Astrocyte (in vitro differentiated cells and primary cell): ENCODE data around the gene MLN.

ENCODE experiments used
- EZH2 ChIP-seq: IDR thresholded peaks from 2 replicates; pipeline ENCODE4 v1.6.1; 2012; ENCODE audit warnings: mild to moderate bottlenecking, low read length, inconsistent platforms; ENCODE audit not compliant: insufficient read depth
- TF ChIP-seq, protein P1 (sequence below): IDR thresholded peaks from 2 replicates; pipeline ENCODE4 v1.5.1; 2011; ENCODE audit warnings: low read depth, mild to moderate bottlenecking, inconsistent platforms, low read length, moderate library complexity; ENCODE audit not compliant: insufficient read depth

DNA sequence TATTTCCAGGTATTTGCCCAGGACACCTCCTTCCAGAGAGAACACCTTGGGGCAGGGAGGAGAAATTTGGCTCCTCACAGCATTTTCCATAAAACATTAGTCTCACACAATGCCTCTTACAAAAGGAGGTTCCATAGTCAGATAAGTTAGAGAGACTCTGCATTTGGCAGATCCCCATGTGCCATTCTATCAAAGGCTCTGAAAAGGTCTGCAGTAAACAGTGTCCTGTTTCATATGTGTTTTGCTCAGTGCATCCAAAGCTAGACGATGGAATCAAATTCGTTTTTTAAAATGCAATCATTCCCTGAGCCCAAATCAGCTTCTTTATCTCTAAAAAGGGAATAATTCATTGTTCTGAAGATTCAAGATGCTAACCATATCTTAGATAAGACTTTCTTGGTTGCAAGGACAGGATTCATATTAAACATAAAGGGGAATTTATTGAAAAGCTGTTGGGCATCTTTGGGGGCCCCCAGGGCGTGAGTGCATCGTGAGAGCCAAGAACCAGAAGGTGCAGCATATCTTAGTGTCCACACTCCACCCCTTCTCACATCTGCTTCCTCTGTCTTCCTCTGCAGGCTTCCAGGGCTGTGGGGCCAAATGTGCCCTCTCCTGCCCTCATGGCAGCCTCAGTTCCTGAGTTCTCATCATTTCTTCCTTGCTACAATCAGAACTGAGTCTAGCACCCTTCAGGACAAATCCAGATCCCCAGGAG is 41.4 kb upstream of the MLN start:
- TF ChIP-seq, protein P1, sequence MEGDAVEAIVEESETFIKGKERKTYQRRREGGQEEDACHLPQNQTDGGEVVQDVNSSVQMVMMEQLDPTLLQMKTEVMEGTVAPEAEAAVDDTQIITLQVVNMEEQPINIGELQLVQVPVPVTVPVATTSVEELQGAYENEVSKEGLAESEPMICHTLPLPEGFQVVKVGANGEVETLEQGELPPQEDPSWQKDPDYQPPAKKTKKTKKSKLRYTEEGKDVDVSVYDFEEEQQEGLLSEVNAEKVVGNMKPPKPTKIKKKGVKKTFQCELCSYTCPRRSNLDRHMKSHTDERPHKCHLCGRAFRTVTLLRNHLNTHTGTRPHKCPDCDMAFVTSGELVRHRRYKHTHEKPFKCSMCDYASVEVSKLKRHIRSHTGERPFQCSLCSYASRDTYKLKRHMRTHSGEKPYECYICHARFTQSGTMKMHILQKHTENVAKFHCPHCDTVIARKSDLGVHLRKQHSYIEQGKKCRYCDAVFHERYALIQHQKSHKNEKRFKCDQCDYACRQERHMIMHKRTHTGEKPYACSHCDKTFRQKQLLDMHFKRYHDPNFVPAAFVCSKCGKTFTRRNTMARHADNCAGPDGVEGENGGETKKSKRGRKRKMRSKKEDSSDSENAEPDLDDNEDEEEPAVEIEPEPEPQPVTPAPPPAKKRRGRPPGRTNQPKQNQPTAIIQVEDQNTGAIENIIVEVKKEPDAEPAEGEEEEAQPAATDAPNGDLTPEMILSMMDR, result no peak
- no peak for TF ChIP-seq EZH2
